Measurements from ENCODE around the gene INPP5D.
"Not testable (repeated sequence)": the region's sequence is repeated elsewhere in the genome, so short reads cannot be mapped to it uniquely, and the experiment has no call there.

Gene INPP5D

DNA sequence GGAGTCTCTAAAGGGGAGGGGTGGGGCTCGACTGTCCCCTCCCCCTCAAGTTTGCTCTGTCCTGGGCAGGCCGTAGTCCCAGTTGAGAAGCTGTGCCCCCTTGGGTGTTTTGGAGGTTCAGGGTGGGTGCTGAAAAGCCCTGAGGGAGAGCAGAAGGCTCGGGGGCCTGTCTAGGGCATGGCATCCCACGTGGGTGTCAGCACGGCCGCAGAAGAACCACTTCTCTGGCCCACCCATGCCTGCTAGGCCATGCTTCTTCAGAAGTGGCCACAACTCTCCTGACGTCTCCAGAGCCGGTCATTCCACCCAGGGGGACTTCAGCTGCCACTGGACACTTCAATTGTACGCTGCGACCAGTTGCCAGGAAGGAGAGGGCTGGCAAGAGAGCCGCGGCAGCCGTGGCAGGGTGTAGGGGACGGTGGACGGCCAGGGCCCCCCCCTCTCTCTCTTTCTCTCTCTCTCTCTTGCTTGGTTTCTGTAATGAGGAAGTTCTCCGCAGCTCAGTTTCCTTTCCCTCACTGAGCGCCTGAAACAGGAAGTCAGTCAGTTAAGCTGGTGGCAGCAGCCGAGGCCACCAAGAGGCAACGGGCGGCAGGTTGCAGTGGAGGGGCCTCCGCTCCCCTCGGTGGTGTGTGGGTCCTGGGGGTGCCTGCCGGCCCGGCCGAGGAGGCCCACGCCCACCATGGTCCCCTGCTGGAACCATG is at the start of gene INPP5D:
INPP5D (plus strand) TSS at position 546 of the 704 bp plus-strand sequence; CDS start at position 683, 137 bp downstream.
- DNase-seq, result no peak

DNA sequence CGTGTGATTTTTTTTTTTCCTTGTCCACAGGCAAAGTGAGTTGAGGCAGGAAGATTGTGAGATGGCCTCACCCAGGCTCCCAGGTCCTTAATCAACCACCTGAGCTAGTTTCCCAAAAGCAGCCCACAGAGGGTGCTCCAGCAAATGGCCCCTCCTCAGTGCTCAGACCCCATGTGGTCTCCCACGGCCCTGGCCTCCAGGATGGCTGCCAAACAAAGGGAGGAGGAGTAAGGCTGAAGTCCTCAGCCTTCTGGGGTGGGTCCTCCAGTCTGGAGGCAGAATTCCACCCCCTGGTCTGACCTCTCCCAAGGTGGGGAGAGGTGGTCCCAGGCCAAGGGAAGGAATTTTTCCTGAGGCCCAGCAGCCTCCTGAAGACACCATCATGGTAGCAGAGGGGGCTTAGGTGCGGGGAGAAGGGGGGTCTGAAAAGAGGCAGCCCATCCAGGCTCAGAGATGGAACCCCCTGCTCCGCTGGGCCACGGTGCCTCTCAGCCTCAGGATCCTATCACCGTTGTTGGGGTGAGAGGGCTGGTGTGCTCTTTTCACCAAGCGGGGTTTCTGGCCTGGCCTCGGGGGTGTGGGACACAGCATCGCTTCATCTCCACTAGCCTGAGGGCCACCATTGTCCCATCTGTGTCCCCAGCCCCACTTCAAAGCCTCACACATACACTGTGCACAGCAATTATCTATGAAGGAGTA is 49.4 kb upstream of the INPP5D start:
- no peak for DNase-seq

DNA sequence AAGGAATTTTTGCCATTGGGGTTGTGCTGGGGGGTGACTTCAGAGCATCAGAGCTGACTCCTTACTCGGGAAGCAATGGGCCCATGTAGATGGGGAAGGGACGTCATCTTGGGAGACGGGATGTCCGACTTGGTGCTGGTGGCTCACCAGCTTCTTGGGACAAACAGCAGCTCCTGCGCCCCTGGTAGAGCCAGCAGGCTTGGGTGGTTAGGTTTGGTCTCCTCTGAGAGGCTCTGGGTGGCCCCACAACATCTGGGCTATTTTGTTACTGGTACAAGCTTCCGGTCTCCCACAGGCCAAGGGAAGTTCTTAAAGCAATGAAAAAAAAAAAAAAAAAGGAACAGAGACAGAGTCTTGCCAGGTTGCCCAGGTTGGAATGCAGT is 48.9 kb upstream of the INPP5D start:
- DNase-seq, result no peak

DNA sequence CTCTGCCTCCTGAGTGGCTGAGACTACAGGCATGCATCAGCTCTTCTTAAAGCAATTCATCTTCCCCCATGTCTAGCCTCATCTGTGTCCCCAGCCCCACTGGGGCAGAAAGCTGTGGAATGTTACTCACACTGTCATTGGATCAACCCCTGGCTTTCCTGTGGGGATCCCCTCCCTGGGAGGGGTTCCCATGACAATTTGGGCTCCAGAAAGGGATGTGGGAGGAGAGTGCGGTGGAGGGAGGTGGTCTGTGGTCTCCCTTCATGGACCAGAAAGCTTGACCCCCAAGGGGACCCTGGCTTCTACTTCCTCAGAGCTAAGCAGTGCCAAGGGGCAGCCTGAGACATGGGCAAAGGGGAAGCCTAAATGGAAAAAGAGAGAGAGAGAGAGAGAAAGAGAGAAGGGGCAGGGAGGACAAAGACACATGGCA is 48.4 kb upstream of the INPP5D start:
- DNase-seq, result no peak

DNA sequence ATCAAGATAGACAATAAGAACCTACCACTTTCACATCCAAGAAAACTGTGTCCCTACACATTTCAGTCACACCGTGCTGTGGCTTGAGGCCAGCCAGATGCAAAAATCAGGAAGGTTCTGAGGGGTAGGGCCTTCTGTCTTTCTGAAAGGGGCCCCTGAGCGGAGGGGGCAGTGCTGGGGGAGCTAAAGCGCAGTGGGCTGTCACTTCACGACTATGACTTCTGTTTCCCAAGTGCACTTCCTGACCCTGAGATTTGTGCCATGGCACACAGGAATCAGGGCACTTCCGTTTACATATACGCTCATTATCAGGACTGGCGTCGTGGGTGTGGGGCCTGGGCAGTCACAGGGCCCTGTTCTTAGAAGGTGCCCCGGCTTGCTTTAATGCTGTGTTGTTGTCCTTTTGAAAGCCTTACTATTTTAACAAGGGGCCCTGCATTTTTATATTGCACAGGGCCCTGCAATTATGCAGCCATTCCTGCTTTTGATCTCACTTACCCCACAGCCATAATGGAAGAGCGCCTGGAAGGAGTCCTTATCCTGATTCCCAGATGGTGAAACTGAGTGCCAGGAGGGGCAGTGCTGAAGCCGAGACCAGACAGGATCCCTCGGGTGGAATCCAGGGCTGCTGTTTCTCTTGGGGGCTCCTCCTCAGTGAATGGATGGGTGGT is 47.7 kb upstream of the INPP5D start:
- DNase-seq, result no peak

DNA sequence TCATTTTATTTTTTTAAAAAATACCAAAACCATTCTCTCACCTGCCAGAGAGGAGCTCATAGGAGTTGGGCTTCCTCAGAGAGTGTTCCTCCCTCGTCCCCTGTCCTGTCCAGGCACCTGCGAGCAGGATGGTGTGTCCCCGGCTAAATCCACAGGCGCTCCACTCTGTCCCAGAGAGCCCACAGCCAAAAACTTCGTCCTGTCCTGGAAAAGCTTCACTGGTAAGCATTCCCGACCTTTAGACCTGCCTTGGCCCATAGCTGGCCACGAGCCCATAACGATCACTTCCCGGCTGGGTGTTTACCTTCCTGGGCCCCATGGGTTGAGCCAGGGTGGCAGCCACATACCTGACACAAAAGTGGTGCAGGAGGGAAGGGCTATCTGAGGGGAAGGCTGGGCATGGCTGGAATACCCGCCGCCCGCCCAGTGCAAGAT is 47.1 kb upstream of the INPP5D start, which contains the start of gene NGEF:
NGEF (minus strand) TSS at position 230 of the 435 bp plus-strand sequence. CDS start 38,366 bp downstream, outside the sequence.
- DNase-seq, result no peak

DNA sequence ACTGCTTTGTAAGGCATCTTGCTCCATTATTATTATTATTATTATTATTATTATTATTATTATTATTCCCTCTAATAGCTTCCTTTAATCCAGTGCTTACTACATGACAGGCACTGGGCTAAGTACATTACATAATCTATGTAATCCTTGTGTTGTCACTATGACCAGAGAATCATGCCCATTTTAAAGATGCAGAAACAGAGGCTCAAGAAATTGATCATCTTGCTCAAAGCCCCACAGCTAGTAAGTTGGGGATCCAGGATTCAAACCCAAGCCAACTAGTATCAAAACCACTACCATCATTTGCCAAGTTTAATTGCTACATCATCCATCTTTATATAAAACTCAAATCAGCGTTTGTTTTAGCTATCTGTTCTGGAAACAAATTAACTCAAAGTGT is 46.5 kb upstream of the INPP5D start:
- no peak for DNase-seq

DNA sequence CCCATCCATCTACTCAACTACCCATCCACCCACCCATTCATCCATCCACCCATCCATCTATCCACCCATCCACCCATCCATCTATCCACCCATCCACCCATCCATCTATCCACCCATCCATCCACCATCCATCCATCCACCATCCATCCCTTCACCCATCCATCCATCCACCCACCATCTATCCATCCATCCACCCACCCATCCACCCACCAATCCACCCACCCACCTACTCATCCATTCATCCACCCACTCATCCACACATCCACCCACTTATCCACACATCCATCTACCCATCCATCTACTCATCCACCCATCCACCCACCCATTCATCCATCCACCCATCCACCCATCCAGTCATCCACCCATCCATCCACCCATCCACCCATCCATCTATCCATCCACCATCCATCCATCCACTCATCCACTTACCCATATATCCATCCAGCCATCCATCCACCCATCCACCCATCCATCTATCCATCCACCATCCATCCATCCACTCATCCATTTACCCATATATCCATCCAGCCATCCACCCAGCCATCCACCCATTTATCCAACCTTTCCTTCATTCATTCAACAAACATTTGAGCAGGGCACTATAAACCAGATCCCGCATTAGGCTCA is 45.0 kb upstream of the INPP5D start:
- DNase-seq, result no peak

DNA sequence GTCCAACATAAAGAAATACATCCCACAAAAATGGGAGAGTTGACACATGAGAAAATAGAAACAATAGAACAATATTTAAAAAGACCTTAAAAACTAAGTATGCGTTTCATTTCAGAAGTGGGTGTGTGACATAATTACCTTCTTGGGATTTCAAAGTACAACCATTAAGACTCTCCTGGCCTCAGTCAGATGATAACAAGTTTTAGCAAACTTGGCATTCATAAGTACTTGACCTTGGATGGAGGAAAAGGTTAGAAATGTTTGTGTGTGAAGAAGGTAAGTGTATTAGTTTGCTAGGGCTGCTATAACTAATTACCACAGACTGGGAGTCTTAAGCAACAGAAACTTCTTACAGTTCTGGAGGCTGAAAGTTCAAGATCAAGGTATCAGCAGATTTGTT is 42.2 kb upstream of the INPP5D start:
- DNase-seq, result no peak

DNA sequence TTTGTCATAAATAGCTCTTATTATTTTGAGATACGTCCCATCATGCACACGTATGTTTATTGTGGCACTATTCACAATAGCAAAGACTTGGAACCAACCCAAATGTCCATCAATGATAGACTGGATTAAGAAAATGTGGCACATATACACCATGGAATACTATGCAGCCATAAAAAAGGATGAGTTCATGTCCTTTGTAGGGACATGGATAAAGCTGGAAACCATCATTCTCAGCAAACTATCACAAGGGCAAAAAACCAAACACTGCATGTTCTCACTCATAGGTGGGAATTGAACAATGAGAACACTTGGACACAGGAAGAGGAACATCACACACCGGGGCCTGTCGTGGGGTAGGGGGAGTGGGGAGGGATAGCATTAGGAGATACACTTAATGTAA is 40.5 kb upstream of the INPP5D start:
- not testable (repeated sequence) for DNase-seq

DNA sequence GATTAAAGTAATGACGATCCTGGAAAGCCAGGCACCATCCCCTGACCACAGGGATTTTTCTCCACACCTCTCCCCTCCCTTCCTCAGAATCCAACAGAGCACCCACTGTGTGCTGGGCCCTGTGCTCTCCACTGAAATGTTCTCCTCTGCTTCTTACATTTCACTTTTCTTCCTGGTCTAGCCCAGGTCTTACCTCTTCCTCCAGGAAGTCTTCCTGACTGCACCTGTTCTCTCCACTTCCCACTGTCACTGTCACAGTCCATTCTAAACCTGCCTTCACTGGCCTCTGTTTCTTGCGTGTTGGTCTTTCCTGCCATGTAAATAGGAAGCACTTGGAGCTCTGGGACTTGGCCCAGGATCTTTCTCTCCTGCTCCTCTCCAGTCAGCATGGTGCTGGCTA is 39.7 kb upstream of the INPP5D start:
- DNase-seq, result no peak

DNA sequence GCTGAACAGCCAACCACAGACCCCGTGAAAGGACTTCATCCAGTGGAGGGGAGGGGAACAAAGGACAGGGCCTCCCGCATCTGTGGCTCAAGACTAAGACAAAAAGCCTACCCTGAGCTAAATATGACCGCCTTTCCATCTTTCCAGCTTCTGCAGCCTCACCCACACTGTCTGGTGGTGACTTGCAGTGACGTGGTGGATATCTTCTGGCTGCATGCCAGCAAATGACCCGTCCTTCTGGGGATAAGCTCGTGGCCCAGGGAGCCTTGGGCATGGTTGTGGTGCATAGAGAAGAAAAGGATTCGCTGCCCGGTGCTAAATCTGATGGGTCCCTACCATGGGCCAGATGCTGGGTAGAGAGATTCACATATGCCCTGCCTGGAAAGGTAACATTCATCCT is 38.4 kb upstream of the INPP5D start:
- DNase-seq, result no peak

DNA sequence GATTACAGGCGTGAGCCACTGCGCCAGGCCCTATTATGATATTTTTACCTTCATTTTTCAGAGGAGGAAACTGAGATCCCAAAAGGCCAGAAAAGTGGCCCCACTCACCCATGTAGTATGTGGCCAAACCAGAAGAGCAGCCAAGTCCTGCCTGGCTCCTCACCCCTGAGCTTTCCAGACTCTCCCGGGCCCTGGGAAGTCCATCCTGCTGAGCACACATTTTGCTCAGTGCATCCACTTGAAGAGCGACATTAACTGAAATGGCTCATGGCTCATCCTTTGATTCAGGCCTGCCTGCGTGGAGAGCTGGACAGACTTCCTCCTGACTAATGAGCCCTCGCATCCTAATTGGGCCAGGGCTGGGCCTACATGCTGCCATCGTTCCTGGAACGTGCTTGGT is 37.6 kb upstream of the INPP5D start:
- no peak for DNase-seq

DNA sequence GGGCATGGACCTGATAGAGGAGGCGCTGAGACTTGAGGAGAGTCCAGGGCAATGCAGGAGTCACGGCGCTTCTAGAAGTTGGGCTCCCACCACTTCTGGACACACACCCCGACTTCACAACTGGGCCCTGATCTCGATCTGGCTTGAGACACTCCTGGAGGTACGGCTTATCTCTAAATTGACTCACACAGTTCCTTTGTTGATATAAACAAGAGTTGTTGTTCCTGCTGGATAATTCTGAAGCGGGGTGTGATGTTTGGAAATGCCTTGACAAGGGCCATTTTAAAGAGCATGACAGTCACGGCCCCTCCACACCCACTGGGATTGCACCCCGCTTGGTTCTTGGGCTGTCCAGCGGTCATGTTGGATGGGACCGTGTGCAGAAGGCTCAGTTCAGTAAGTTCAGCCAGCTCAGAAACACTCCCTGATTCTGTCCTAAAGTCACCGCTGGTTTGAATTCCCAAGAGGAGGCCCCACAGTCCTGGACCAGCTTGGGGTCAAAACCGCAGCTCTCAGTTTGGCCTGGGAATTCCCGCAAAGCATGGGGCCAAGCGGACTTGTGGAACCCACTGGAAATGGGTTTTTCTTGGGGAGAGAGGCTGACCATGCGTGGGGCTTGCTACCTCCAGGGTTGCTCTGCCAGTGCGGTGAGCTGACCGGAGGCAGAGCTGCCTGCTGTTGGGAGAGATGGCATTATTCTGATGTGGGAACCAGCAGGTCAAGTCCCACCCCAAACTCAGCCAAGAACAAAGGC is 37.0 kb upstream of the INPP5D start:
- no peak for DNase-seq

DNA sequence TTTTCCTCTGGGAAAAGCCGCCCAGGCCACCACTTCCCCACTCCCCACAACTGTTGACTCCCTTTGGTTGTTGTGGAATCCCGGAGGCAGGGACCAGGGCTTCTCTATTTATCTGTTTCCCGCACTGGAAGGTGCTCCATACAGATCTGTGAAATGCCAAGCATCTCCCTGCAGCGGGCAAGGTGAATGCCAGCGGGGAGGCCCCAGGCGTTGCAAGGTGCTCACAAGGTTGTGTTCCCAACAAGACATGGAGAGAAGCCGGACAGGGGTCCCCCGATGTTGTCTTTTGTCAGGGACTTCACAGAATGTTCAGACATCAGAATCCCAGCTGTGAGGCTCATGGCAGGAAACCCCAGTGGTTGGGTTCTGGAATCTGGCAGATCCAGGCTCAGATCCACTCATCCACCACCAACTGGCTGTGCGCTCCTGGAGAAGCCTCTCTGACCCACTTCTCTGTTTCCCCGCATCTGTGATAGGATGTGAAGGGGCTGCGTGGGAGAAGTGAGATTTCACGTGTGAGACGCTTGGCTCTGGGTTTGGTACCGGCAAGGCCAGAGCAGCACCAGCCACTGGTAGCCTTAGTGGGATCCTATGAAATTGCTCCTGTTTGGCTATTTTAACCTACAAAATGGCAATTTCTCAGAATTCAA is 36.3 kb upstream of the INPP5D start:
- no peak for DNase-seq

DNA sequence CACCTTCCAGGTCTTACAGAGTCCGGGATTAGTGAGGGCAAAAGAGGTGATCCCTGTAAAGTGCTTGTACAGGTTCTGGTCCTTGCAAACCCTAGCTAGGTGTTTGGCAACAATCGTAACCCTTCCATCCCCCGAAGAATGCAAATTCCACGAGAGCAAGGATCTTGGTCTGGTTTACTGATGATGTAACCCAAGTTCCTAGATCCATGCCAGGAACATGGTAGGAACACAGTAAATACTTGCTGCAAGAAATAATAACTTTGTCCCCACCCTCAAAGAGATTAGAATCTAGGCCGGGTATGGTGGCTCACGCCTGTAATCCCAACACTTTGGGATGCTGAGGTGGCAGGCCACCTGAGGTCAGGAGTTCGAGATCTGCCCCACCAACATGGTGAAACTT is 34.4 kb upstream of the INPP5D start:
- no peak for DNase-seq

DNA sequence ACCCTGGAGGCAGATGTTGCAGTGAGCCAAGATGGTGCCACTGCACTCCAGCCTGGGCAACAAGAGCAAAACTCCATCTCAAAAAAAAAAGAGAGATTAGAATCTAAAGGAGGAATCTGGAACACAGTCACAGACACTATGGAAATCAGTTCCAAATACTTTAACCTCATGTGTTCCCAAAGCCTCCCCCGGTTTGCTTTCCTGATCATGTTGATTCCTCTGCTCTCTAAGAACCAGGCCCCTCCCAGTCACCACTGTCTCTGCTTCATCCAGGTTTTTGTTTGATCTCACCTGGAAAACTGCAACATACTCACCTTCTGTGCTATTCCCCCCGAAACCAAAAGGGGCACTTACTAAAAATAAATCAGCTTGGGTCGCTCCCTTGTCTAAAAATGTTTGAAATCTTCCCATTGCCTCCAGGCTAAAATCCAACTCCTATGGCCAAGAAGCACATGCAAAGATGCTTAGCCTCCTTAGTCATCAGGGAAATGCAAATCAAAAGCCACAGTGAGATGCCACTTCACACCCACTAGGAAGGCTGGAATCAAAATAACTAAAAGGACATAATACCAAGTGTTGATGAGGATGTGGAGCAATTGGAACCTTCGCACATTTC is 33.8 kb upstream of the INPP5D start:
- DNase-seq, result no peak

DNA sequence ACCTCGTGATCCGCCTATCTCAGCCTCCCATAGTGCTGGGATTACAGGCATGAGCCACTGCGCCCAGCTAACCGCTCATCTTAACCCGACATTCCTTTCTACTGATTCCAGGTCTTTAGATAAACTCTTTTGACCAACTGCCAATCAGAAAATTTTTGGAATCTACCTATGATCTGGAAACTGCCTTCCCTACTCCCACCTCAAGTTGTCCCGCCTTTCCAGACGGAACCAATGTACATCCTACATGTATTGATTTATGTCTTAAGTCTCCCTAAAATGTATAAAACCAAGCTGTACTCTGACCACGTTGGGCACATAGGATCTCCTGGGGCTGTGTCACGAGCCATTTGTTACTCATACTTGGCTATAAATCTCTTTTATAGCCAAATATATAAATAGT is 30.8 kb upstream of the INPP5D start:
- no peak for DNase-seq

DNA sequence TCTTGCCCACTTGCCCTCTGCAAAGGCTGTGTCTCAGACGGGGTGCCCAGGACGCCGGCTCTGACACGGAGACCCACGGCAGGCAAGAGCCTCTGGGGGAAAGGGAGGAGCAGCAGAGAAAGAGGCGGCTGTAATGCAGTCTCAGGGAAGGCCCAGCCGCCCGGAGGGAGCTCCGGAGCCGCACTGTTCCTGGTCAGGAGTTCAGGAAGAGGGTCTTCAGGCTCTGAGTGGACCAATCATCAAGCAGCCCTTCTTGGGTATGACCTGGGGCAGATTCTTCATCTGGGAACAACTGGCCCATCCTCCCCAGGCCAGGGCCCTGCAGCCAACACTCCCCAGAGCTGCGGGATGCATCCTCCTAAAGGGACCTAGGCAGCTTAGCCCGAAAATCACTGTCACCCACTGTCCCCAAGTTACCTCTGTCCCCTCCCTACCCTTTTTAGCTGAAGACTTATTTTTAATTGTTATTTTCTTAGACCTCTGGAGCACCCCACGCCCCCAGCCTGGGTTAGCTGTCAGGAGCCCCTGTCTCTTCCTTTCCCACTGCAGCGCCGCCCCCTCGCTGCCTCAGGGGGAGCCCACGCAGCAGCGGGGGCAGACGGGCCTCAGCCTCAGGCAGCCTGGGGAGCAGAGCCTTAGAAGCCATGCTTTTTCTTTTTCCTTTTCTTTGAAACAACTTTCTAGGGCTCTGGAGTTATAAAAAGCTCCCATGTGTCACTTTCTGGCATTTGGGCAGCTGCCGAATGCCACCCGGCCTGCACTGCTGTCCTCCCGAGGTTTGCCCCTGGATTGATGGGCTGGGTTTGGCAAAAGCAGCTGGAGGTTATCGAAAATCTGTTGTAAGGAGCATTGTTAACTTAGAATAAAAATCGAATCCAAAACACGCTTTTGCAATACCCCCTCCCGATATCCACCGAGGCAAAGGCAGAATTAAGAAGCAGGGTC is 28.3 kb upstream of the INPP5D start:
- no peak for DNase-seq

DNA sequence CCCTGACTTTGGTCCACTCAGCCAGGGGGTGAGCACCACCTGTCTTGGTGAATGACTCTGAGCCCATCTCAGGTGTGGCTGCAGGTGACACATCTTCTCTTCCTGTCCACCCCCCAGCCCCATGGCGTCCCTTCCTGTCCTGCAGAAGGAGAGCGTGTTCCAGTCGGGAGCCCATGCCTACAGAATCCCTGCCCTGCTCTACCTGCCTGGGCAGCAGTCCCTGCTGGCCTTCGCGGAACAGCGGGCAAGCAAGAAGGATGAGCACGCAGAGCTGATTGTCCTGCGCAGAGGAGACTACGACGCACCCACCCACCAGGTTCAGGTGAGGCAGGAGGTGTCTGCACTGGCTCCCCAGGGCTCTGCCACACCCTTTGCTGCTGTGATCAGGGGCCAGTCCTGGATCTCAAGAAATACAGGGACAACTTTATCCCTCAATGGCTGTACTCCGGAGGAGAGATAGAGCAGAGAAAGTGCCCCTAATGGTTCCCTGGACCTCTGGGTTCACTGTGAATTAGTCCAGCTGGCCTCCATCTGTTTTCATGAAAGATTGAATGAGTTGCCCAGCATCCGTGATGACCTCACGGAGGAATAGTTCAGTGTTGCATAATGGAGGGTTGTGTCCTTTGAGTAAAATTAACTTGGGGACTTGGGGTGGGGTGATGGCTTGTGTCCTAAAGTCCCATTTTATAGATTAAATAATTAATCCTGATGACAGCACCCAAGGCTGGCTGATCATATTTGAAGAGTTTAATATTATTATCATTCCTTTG is 27.4 kb upstream of the INPP5D start, which contains the start of gene NEU2:
NEU2 (plus strand) TSS at position 122 of the 770 bp plus-strand sequence; CDS start at position 122, 0 bp downstream.
- DNase-seq, result no peak
